HG03025 (cell line): ENCODE measurements around the gene ZNF101.

Source experiments
- ATAC-seq: cut with Tn5 transposase; IDR thresholded peaks from one replicate; pipeline ENCODE4 v1.9.1; 2021; ENCODE audit warnings: mild to moderate bottlenecking, moderate library complexity; ENCODE audit not compliant: unreplicated experiment, low FRiP score

The ZNF101 gene

DNA sequence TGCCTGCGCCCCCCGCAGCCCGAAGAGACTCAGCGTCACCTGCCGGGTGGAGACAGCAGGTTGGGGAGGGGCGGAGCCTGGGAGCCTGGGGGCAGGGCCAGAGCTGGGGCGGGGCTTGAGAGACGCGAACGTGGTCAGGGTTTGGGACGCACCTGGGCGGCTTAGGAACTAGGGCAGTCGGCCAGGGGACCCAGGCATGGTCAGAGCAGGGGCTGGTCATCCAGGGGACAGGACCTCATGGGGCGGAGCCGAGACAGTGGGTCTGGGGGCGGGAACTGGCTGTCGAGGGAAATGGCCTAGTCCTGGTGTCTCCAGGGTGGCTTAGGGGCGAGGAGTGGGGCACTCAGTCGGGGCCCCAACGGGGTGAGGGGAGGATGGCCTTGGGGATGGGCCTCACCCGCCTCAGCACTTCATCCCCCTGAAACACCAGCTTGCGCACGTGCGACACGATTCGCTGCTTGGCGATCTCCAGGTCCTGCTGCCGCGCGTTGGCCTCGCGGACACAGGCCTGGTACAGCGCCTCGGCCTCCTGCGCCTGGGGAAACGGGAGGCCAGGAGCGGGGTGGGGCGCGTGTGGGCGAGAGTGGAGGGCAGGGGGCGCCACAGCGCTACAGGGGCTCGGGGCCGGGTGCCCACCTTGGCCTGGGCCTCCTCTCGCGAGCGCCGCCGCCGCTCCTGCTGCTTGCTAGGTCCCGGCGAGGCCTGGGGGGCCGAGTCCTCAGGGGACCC lies 31.0 kb upstream of the ZNF101 start:
- ATAC-seq = no peak

DNA sequence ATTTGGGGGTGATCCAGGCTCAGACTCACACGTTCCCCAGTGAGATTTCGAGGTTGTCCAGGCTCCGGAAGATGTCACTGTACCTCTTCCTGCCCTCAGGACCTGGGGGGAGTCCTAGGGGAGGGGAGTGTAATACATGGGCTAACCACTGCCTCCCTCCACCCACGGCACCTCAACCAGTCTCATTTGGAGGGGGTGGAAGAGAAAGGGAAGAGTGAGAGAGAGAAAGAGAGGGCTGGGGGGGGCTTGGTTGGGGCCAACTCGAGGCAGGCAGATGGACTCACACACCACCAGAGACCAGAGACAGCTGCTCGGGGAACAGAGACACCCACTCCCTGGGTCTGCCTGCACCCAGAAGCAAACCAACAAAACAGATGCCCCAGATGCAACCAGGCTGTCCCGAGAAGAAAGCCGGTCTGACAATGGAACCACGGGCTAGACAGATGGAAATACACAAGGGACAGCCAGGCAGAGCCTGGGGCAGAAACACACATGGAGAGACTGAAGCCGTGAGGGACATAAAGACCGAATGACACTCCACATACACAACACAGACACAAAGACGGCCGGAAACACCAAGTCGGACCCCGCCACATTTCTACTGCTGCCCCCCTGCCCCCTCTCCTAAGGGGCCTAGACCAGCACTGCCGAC lies 26.0 kb upstream of the ZNF101 start:
- no peak for ATAC-seq

DNA sequence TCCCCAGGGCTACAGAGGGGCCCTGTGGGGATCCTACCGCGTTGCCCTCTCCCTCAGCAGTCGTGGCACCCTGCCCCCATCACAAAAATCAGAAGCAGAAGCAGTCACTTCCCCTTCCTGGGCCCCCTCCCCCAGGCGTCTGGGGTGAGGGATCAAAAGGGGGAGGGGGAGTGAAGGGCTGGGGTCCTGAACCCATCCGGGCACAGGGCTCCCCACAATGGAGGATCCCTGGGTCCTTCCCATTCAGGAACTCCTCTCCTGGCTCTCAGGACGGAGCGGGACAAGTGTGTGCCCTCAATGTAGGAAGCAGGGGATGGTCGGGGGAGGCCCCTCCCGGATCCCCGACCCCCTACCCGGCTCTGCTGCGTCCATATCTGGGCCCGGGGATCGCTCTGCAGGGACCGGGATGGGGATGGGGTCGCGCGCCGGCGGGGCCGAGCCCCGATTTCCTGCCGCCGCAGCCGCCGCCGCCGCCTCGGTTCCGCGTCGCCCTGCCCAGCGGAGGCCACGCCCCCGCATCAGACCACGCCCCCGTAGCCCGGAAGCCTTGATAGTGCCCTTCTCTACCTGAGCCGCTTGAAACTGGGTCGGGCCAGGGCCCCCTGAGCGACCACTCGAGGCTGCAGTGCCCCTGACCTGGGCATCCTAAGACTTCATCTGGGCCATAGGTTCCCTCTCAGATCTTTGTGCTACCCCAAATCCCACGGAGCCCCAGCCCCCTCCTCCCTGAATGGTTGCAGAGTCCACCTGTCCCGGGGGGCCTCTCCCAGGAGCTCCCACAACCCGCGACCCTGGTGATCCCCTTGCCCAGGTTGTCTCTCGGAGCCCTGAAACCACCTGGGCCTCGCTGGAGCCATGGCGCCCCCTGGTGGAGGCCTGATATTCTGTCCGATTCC lies 25.2 kb upstream of the ZNF101 start, which contains the start of gene GMIP:
GMIP (minus strand) TSS at position 500 of the 896 bp plus-strand sequence; CDS start at position 372, 128 bp downstream.
- ATAC-seq = peak; percentile 47

DNA sequence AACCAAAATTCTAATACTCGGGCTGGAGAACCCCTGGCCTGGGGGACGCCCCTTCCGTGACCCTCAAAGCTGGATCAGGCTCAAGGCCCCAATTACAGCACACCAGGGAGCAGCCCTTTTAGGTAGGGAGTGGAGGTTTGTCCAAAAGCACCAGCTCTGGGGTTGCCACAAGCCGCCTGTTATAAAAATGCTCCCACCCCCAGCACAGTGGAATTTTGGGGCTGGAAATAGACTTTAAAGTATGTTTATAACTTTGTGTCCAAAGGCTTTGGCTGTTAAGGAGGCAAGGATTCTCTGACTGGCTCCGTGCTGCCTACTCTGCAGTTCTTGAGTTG lies 24.6 kb upstream of the ZNF101 start:
- no peak for ATAC-seq

DNA sequence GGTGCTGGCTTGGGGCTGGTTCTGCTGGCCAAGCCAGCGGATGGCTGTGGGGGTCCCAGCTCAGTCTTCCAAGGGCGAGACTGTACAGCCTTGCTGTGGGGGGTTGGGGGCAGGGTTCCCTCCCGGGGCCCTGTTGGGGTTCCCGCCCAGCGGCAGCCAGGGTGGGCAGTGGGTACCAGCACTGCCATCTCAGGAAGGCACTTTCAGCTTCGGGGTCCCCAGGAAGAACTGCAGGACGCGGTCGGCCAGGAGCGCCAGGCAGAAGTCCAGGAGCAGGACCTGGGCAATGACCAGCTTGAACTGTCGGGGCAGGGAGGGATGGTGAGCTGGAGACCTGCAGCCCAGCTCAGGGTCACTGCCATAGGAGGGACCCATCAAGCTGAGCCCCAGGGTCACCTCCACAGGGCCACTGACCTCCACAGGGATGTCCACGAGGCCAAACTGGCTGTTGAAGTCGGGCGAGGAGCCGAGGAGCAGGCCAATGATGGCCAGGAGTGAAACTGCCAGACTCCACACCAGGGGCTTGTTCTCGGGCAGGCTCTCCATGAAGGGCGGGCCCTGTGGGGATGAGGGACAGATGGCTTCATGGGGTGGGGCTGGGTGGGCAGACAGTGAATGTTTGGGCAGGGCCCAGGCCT lies 23.3 kb upstream of the ZNF101 start:
- no peak for ATAC-seq

DNA sequence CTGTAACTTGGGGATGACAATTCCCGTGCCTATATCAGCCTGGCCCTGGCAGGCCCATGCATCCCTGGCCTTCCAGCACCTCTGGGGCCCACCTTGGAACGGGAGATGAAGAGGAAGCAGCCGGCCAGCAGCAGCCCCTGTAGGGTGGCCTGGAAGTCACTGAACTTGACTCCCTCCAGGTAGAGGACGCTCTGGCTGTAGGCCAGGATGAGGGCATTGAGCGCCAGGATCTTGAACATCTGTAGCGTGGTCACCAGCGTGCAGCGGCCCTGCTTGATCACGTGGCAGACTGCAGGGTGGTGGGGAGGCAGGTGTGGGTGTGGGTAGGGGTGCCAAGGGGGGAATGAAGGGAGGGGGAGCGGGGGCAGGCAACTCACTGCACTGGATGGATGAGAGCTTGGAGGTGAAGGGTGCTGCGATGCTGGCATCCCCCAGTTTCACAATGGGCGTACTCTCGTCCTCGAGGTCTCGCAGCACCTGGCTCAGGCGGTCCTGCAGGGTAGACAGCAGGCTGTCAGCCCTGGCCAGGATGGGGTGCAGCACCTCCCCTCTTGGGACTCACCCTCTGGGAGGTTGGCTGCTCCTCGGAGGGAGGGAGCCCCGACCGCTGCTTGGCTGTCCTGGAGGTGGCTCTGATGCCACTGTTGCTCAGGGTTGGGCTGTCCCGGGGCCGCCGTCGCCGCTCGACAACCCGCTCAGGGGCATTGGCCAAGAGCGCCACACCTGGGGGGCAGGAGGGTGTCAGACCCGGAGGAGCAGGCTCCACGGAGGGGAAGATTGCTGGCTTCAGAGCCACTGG lies 21.4 kb upstream of the ZNF101 start:
- ATAC-seq = no peak

DNA sequence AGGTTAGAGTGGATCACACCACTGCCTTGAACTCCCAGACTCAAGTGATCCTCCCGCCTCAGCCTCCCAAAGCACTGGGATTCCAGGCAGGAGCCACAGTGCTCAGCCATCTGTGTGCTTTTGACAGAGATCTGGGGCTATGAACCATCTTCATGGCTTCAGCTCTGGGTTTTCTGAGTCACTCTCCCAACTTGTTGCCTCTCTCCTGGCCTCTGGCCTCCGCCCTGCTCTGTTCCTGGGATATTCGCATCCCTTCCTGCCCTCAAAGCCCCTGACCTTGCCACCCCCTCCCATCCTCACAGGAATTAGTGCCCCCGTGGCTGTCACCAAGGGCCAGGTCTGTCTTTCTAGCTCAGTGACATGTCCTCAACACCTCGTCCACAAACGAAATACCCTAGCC lies 19.5 kb upstream of the ZNF101 start:
- no peak for ATAC-seq

DNA sequence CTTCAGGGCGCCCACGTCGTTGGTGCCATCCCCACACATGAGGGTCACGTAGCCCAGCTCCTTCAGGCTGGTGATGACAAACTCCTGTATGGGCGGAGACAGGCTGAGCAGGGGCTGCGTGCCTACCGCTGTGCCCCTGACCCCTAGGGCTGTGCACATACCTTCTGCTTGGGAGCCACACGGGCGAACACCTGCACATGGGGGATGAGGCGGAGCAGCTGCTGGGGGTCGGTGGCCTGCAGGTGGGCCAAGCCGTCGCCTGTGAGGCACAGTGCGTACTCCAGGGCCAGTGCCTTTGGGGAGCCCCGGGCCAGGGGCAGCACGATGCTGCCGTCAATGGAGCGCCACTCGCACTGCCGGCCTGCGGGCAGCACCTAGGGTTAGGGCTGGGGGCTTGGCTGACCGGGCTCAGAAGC lies 19.1 kb upstream of the ZNF101 start:
- no peak for ATAC-seq

DNA sequence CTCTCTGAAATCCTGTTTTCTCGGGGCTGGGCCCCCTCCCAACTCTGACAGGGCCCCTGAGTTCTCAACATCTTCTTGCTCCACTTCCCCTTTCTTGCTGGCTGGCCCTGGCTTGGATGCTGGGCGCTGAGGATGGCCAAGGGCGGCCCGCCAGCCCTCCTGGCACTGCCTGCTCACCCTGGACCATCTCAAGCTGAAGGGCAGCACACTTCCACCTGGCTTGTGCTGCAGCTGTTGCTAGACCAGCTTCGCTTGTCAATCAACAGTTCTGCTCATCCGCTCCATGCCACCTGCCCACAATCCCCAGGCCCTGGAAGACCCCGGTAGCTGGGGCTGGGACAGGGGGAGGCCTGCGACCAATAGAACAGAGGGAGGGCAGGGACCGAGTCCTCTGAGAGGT lies 18.3 kb upstream of the ZNF101 start:
- no peak for ATAC-seq

DNA sequence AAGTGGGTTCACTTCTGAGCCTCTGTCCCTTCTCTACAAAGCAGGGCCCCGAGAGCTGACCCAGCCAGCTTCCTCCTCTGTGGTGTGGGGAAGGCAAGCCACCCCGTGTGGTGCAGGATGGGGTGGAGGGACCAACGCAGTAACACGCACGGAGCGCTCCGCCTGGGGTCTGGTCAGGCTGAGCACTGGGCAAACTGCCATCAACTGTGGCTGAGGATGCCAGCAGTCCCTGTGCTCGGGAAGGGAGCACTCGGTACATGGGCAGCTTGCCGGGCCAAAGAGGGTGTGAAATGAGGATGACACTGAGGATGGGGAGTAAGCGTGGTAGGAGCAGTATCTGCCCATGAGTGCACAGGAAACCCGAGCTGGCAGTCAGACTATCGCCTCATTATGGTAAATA lies 17.6 kb upstream of the ZNF101 start:
- ATAC-seq = no peak

DNA sequence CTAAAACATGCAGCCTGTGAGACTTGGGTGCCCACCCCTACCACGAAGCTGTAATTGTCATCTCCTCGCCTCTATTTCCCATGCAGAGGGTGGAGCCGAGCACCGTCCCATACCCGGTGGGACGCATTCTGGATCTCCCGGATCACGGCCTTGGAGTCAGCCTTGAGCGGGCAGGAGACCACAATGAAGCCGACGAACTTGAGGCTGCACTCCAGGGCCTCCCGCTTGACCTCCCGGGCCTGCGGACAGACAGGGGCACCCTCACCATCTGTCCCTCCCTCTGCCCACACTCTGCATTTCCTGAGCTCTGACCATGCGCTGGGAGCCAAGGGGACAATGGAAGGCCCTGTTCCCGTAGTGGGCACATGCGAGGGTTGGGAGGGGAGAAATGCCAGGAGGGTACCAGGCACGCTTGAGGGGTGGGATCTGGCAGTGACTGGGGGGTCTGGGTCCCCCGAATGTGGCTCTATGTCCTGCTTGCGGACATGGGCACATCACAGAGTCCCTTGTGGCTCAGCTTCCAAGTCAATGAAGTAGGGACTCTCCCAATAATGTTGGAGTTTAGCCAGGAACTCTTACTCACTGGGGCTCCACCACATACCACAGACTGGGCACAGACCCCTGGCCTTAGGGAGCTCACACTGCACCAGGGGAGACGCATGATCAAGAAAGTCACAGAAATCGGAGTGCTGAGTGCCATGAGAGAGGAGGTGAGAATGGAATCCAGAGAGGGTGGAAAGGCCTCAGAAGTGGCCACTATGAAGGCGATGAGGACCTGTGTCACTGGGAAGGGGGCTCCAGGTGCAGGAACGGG lies 15.9 kb upstream of the ZNF101 start:
- no peak for ATAC-seq

DNA sequence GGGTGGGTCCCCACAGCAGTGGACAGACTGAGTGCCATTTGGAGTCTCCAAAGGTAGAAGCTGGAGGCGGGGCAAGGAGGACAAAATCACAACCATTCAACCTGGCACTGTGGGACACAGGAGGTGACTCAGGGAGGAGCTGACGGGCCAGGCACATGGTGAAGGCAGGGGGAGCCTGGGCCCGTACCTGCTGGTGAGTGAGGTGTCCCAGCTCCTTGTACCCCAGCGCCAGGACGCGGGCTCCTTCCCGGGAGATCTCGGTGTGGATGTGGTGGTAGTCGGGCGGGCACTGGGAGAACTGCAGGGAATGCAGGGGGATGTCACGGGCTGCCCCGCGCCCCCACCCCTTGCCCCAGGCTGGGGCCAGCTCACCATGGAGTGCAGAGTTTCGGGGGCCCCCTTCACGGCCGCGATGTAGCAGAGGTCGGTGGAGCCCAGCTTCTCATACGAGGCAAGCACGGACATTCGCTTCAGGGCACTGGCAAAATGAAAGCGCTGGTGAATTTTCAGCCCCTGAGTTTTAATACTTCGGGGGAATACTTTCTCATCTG lies 15.0 kb upstream of the ZNF101 start:
- ATAC-seq = no peak

DNA sequence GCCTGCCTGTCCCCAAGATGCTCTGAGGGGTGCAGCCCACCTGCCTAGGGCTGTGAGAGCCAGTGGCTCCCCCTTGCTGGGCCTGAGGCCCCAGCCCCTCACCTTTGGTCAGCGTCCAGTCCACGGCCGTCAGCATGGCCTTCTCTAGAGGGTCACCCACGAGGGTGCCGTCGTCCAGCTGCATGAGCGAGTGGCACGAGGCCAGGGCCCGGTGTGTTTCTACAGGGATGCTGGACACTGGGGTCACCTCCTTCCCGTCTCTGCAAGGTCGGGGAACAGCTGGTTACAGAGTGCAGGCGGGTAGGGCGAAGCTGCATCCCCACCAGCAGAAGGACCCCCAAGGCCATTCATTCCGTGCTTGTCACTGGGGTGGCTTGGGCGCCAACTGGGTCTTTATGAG lies 14.2 kb upstream of the ZNF101 start:
- no peak for ATAC-seq

DNA sequence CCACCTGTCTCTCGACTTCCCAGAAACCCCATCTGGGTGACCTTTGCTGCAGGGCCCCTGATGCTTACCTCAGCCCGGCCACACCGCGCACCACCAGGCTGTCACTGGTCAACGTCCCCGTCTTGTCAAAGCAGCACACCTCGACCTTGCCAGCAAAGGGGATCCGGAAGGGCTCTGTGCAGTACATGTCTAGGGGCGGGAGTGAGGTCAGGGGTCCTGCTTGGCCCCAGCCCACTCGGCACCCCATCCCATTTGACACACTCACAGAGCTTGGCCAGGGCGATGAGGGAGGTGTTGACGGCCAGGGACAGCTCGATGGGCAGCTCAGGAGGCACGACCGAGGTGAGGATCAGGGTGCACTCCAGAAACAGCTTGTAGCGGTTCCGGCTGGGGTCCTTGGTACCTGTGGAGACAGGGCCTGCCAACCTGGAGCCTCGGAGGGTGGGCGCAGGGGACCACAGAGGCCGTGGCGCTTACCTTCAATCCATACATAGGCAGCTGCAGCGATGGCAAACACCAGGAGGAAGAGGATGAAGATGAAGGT lies 13.5 kb upstream of the ZNF101 start:
- ATAC-seq = no peak

DNA sequence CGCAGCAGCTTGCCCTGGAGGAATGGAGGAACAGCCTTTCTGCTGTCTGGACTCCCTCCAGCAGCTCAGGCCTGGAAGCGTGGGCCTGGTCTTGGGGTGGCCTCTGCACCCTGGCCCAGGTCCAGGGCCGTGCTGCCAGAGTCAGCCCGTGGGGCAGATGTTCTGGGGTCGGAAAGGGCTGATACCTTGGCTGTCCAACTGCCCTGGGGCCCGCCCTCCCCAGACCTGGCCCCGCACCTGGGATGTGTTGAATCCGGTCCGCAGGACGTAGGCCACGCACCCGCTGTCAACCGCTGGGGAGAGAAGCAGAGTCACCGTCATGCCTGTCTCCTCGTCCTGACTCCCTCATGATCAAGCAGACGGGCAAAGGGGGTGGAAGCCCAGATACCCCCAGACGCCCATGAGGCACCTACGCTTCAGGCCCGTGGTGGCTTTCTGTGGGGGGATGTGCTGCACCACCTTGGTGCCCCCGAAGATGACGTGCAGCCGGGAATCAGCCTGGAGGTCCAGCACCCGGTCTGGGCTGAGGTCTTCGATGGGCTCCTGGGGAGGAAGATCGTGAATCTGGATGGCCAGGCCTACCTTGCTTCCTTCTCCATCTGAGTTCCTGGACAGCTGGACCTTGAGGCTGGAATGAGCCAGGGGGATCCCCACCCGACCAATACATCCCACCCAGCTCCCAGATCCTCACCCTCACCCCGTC lies 12.8 kb upstream of the ZNF101 start:
- no peak for ATAC-seq

DNA sequence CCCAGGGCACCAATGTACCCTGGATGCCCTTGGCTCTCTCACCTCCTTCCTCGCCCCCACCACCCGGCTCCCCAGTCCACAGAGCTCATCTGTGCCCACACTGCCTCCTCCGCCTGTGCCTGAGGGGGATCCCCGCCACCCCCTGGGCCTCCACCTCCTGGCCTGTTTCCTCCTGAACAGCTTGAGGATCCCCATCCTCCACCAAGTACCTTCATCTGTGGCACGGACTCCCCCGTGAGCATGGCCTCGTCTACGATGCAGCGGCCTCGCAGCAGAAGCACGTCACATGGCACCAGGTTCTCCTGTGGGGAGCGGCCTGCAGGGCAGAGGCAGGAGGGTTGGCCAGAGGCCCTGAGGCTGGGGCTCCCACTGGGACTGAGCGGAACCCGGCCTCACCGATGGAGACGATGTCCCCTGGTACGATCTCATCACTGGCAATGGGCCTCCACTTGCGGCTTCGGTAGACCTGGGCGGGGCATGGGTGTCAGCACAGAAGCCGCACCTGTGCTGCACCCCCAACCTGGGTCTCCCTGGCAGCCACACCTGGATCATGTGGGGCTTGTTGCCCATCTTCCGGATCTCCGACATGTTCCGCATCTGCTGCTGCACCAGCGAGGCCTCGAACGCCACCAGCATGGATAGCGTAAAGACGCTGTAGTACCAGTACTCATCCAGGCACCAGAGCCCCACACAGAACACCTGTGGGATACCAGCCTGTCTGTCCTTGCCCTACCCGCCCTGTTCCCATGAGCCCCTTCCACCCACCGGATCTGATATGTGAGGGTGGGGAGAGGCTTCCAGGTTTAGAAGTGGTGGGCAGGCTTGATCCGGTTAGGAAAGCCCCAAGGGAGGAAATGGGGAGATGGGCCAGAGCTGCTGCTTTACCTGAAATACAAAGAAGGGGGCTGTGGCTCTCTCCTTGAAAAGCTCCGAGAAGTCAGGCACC lies 11.9 kb upstream of the ZNF101 start:
- ATAC-seq = no peak

DNA sequence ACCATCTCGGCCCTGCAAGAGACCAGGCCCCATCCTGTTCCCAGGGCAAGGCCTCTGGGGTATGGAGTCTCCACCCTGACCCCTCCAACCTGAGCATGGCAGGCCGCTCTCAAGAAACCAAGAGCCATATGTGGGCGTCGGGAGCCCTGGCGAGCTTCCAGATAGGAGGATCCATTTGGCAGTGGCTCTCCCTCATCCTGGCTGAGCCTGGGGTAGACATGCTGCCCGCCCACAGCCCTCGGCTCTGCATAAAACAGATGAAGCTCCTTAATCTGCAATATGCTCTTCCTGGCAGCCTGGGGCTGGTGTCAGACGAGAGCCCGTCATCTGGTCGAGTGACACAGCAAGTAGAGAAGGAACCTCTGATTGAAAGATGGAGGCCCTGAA lies 11.2 kb upstream of the ZNF101 start:
- no peak for ATAC-seq
